ENCODE results near the gene RAD51AP2. TPM values are rescaled to one million over a fixed set of nuclear protein-coding genes. Genes with fewer than 3 reads are reported as not detected.

The RAD51AP2 gene
- total and polyA plus RNA-seq, 10 of the 15 experiments (the other 5 are each of a cell fraction or from before 2014, with no cell fraction given): under 0.01 to 0.02 TPM; not detected in 8

DNA sequence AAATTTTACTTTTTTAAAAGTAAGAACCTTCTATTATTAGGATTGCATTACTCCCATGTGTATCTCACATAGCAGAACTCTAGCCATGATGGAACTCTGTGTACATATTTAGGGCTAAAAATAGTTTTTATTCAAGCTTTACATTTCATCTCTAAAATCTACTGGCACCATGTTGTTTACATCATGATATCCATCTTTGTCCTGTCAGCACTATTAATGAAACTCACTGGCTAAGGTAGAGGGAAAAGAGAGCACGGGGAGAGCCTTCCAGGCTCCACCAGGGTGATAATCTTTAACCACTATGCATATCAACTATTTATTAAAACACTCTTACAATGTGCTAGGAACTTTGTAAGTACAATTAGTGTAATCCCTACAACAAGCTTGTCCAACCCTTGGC lies 34.7 kb downstream of the RAD51AP2 start:
- no peaks in the 10 kb centered on the region for H3K36me3 ChIP-seq (ENCODE audit: control insufficient read depth in 2 of 2, insufficient read depth in 2 of 2, low read length in 1 of 2)
- H3K4me1 ChIP-seq (ENCODE audit: control insufficient read depth, insufficient read depth, low read length): no peaks in the 10 kb centered on the region
- H3K9me3 ChIP-seq (replicated peaks; ENCODE audit: control insufficient read depth, insufficient read depth, low read length): no peaks in the 10 kb centered on the region
- FAIRE-seq: no peak
- in situ Hi-C loops (cut with MboI): no loop called here
- ChIA-PET RAD21 (ENCODE audit: unreplicated experiment) (interaction anchor here (0.9 to 1.4 kb wide), 2 partner anchors 26 to 188 kb away, joined by 3 read pairs; no protein-coding TSS in a partner anchor), CTCF (interaction anchor here (1.3 to 1.4 kb wide), 2 partner anchors 13 to 188 kb away, joined by 7 read pairs; no protein-coding TSS in a partner anchor), POLR2A (no interaction called here), SMC1A (ENCODE audit: uncharacterized antibody, unreplicated experiment) (interaction anchor here (0.9 to 1.4 kb wide), 3 partner anchors 10 to 41 kb away, joined by 3 to 7 read pairs (median 3); no protein-coding TSS in a partner anchor)
- BruUV-seq (replicated peaks): no TSS peak
- no peak overlapping the region for H3K4me2 ChIP-seq (ENCODE audit: control insufficient read depth, insufficient read depth)
- DNase-seq (ENCODE audit: low read depth, low spot score): no peak
- WGBS (ENCODE audit: insufficient coverage, insufficient replicate concordance, low lambda C conversion rate, missing lambda C conversion rate): 0% methylated on average over 1 of the region's 1 CpG
- no peak for ATAC-seq
- intact Hi-C loops (cut with micrococcal nuclease; ENCODE audit: unreplicated experiment): no loop called here
- no peak overlapping the region for H2AFZ ChIP-seq (ENCODE audit: control insufficient read depth, low read depth, low read length)
- H3K9ac ChIP-seq (ENCODE audit: control insufficient read depth, insufficient read depth, low read length): no peak overlapping the region
- no peak overlapping the region for H3K27ac ChIP-seq (ENCODE audit: control insufficient read depth, insufficient read depth)
- no peaks in the 10 kb centered on the region for H3K79me2 ChIP-seq (ENCODE audit: control insufficient read depth, insufficient read depth, low read length)
- no peak overlapping the region for H3K4me3 ChIP-seq
- no peaks in the 10 kb centered on the region for H4K20me1 ChIP-seq (ENCODE audit: control insufficient read depth, insufficient read depth)
- TF ChIP-seq, protein P1, sequence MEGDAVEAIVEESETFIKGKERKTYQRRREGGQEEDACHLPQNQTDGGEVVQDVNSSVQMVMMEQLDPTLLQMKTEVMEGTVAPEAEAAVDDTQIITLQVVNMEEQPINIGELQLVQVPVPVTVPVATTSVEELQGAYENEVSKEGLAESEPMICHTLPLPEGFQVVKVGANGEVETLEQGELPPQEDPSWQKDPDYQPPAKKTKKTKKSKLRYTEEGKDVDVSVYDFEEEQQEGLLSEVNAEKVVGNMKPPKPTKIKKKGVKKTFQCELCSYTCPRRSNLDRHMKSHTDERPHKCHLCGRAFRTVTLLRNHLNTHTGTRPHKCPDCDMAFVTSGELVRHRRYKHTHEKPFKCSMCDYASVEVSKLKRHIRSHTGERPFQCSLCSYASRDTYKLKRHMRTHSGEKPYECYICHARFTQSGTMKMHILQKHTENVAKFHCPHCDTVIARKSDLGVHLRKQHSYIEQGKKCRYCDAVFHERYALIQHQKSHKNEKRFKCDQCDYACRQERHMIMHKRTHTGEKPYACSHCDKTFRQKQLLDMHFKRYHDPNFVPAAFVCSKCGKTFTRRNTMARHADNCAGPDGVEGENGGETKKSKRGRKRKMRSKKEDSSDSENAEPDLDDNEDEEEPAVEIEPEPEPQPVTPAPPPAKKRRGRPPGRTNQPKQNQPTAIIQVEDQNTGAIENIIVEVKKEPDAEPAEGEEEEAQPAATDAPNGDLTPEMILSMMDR (IDR thresholded peaks at IDR 0.05 in 2 of 3, conservative IDR thresholded peaks at IDR 0.05 in 1 of 3; ENCODE audit: control insufficient read depth in 2 of 3, extremely low read depth in 1 of 3, insufficient read depth in 1 of 3, low read depth in 3 of 3, low read length in 3 of 3): no peak
- TF ChIP-seq RB1 (IDR thresholded peaks at IDR 0.05; ENCODE audit: borderline replicate concordance): no peak
- TF ChIP-seq, protein P2, sequence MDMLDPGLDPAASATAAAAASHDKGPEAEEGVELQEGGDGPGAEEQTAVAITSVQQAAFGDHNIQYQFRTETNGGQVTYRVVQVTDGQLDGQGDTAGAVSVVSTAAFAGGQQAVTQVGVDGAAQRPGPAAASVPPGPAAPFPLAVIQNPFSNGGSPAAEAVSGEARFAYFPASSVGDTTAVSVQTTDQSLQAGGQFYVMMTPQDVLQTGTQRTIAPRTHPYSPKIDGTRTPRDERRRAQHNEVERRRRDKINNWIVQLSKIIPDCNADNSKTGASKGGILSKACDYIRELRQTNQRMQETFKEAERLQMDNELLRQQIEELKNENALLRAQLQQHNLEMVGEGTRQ (IDR thresholded peaks at IDR 0.05; ENCODE audit: borderline replicate concordance, low read depth, low read length): no peak
- no peak for TF ChIP-seq PAX5 (IDR thresholded peaks at IDR 0.05; ENCODE audit: borderline replicate concordance, low read depth, low read length)
- TF ChIP-seq POLR2AphosphoS5 (IDR thresholded peaks at IDR 0.05; ENCODE audit: low read length): no peak
- no peak for TF ChIP-seq HDGF (IDR thresholded peaks at IDR 0.05)
- no peak for TF ChIP-seq NBN (IDR thresholded peaks at IDR 0.05)
- no peak for TF ChIP-seq SPI1 (IDR thresholded peaks at IDR 0.05; ENCODE audit: borderline replicate concordance, insufficient read depth, low read depth, low read length)
- no peak for TF ChIP-seq FOS (IDR thresholded peaks at IDR 0.05; ENCODE audit: borderline replicate concordance, extremely low read depth, insufficient read length)
- no peak for TF ChIP-seq IKZF2 (IDR thresholded peaks at IDR 0.05)
- TF ChIP-seq, protein P3, sequence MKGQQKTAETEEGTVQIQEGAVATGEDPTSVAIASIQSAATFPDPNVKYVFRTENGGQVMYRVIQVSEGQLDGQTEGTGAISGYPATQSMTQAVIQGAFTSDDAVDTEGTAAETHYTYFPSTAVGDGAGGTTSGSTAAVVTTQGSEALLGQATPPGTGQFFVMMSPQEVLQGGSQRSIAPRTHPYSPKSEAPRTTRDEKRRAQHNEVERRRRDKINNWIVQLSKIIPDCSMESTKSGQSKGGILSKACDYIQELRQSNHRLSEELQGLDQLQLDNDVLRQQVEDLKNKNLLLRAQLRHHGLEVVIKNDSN (IDR thresholded peaks at IDR 0.05; ENCODE audit: borderline replicate concordance, extremely low read length, insufficient read depth, low read depth, low read length): no peak
- no peak for TF ChIP-seq POLR2AphosphoS2 (IDR thresholded peaks at IDR 0.05; ENCODE audit: low read depth, low read length)
- no peak for TF ChIP-seq ZNF207 (IDR thresholded peaks at IDR 0.05; ENCODE audit: borderline replicate concordance)
- TF ChIP-seq POU2F2 (IDR thresholded peaks at IDR 0.05; ENCODE audit: borderline replicate concordance, low read depth, low read length): no peak
- H3K27me3 ChIP-seq (replicated peaks in 1 of 2; ENCODE audit: control insufficient read depth in 2 of 2, insufficient read depth in 2 of 2, low read length in 1 of 2): no peaks in the 10 kb centered on the region; a peak in 1 of 4 replicates
